GM21723 (cell line): ENCODE data around the gene PHF21B.
"Not testable (repeated sequence)": the region's sequence is repeated elsewhere in the genome, so short reads cannot be mapped to it uniquely, and the experiment has no call there.

Source experiments
- ATAC-seq: cut with Tn5 transposase; IDR thresholded peaks from one replicate; pipeline ENCODE4 v1.9.1; 2021; ENCODE audit warnings: mild to moderate bottlenecking, moderate library complexity; ENCODE audit not compliant: unreplicated experiment

The PHF21B gene

DNA sequence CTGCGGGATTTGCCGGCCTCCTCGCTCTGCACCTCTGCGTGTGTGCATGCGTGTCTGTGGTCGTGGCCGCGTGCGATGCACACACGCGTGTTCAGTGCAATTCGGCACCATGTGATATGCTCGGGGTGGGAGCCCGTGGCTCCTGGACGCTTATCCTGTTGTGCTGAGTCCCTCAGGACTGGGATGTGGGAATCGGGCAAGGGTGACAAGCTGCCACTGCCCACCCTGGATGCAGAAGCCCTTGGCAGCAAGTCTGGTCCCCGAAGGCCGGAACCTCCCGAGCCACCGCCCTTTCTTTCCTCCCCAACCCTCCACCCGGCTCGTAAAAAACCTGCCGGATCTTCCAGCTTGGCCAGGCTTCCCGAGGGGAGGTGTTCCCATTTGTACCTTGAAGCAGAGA, 128.2 kb downstream of the PHF21B start:
- no peak for ATAC-seq

DNA sequence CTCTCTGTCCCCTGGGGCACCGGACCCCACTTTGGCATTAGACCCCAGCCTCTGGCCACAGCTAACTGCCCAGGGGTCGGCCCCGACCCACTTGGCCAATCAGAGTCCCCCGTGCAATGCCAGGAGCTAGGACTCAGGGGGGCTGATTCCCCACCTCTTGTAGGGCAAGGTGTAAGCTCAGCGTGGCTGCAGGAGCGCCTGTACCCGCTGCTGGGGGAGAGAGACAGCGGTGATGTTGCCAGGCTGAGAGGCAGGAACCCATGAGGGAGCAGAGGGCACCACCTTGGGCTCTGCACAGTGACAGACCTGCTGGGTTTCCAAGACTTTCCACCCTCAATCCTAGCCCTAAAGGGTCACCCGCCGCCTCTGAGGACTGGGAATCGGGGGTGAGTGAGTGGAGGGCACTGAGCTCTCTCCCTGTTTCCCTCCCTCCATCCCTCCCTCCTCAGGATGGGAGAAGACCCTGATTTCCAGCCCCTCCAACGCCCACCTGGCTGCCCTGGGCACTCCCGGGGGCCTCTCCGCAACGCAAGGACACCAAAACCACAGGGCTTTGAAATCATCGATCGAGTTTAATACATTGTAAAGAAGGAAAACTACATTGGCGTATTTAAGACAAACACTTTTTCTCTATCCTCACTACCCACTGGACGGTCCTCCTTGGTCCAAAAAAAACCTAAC, 129.1 kb downstream of the PHF21B start:
- no peak for ATAC-seq

DNA sequence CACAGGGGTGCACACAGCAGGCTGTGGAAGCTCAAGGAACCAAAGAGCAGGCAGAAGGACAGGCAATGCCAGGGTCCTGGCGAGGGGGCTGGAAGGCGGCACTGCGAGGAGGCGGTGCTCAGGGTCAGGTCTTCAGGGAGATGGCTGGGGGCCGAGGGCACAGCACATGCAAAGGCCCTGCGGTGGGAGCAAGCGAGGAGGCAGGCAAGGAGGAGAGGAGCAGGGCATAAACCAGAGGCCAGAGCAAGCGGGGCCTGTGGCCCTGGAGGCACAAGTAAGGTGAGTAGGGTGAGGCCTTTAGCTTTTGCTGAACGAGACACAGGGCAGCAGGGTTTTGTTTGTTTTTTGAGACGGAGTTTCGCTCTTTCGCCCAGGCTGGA, 130.5 kb downstream of the PHF21B start:
- no peak for ATAC-seq

DNA sequence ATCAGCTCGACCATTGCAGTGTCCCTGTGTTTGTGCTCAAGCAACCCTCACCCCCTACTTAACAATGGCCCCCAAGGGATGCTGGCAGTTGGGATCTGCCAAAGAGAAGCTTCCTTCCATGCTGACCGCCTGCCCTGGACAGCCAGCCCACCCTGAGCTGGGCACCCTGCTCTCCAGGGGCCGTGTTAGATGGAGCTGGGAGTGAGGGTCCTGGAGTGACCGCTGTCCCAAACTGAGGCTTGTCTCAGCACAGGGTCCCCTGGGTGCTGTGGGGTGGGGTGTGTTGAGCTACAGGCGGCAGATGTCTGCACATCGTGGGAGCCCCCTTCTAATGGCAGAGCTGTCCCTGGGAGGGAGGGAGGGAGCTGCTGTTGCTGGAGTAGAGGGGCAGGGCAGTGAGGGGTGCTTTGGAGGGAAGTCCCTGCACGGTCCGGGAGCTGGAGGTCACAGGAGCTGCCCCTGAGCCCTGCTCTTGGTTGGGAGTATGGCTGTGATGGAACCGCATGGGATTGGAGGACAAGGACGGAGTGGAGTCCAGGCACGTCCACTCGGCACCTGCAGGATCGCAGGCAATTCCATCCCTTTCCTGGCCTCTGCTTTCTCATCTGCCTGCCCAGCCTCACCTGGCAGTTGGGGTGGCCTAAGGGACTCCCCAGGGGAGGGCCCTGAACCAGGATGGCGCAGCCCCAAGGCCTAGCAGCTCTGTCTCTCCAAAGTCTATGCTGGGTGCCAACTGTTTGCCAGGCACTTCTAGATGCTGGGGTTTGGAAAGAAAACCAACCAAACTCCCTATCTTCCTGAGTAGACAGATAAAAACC, 131.1 kb downstream of the PHF21B start:
- no peak for ATAC-seq

GRCh38 chr22:44876921-44877320, 132.9 kb downstream of the PHF21B start:
- ATAC-seq: no peak

GRCh38 chr22:44871782-44872181, 138.0 kb downstream of the PHF21B start:
- no peak for ATAC-seq

GRCh38 chr22:44870021-44870420, 139.8 kb downstream of the PHF21B start:
- no peak for ATAC-seq

GRCh38 chr22:44869196-44869595, 140.6 kb downstream of the PHF21B start:
- no peak for ATAC-seq

GRCh38 chr22:44865193-44866057, 144.4 kb downstream of the PHF21B start:
- no peak for ATAC-seq

GRCh38 chr22:44862981-44863860, 146.6 kb downstream of the PHF21B start:
- ATAC-seq: no peak

DNA sequence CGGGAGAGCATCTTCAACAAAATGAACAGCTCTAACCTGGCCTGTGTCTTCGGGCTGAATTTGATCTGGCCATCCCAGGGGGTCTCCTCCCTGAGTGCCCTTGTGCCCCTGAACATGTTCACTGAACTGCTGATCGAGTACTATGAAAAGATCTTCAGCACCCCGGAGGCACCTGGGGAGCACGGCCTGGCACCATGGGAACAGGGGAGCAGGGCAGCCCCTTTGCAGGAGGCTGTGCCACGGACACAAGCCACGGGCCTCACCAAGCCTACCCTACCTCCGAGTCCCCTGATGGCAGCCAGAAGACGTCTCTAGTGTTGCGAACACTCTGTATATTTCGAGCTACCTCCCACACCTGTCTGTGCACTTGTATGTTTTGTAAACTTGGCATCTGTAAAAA, 147.5 kb downstream of the PHF21B start:
- ATAC-seq: no peak

DNA sequence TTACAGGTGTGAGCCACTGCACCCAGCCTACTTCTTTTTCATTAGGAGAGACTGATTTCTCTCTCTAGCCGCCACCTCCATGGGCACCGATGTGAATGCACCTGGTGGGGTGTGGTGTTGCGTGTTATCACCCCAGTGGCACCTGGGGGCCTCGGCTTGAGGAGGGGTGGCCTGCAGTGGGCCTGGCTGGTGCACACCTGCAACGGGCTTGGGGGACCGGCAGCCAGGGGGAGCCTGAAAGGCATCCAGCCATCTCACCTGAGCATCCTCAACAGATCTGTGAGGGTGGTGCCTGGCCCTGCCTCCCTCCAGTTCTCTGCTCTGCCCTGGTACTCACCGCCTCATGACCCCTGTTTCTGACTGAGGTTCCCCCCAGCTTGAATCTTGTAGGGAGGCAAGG, 148.6 kb downstream of the PHF21B start:
- no peak for ATAC-seq

- ATAC-seq: no peak
These were observed 149.5 kb downstream of the PHF21B start for GRCh38 chr22:44860311-44860710.

GRCh38 chr22:44859641-44860040, 150.2 kb downstream of the PHF21B start:
- ATAC-seq: no peak

DNA sequence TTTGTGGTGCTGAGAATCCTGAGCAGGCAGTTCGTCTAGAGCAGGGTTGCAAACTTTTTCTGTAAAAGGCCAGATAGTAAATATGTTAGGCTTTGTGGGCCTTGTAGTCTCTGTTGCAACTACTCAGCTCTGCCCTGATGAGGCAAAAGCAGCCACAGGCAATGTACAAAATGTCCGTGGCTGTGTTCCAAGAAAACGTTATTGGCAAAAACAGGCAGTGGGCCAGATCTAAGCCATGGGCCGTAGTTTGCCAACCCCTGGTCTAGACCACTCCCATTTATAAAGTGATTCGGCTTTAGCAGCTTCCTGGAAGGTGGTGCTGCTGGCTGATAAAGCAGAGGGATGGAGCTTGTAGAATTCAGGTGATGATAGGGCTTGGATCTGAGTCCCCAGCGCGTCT, 151.0 kb downstream of the PHF21B start:
- not testable (repeated sequence) for ATAC-seq

DNA sequence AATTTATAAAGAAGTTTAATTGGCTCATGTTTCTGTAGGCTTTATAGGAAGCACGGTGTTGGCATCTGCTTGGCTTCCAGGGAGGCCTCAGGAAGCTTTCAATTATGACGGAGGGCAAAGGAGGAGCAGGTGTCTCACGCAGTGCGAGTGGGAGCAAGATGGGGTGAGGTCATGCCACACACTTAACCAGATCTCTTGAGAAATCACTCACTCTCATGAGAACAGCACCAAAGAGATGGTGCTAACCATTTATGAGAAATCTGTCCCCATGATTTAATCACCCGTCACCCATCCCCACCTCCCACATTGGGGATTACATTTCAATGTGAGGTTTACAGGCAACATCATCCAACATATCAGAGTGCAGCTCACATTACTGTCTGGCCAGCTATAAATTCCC, 153.9 kb downstream of the PHF21B start:
- no peak for ATAC-seq

DNA sequence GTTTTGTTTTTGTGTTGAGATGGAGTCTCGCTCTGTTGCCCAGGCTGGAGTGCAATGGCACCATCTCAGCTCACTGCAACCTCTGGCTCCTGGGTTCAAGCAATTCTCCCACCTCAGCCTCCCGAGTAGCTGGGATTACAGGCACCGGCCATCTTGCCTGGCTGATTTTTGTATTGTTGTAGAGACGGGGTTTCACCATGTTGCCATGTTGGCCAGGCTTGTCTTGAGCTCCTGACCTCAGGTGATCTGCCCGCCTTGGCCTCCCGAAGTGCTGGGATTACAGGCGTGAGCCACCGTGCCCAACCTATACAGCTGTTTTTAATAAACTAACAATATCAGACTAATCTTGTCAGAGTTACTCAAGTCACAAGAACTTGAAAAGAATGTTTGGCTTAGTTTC, 155.2 kb downstream of the PHF21B start:
- not testable (repeated sequence) for ATAC-seq

DNA sequence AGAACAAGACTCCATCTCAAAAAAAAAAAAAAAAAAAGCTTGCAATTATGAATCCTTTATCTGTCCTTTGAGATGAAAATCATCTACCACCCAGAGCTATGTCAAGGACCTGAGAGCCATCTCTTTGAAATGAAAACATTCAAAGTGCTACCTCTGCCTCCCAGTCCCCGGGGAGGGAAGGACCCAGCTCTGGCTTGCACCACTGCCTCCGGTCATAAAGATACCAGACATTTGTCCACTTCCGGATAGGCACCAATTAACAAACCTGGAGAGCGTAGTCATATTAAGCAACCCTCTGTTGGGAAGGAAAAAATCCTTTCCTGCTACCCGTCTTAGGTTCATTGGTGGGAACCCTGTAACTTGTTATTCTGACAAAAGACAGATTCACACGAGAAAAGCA, 158.9 kb downstream of the PHF21B start:
- no peak for ATAC-seq

DNA sequence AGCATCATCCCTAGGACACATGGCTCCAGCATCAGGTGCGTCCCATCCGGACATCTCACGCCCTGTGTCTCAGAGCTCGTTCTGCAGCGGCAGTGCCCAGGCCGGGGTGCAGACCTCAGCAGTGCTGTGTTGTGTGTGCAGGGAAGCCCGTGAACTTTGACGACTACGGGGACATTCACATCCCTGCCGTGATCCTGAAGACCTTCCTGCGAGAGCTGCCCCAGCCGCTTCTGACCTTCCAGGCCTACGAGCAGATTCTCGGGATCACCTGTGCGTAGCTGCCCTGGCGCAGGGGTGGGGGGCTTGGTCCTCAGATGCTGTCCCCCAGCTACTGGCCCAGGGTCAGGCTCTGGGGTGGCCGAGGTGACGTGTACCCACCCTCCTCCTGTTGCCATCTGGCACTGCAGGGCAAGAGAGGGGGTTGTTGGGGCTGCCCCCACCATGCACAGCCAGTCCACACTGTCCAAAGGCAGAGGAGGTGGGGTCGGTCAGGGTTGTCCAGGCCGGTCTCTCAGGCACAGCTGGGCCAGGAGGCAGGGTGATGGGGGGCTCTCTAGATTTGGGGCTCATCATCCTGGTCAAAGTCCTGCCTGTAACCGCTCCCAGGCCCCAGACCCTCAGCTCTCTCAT, 160.9 kb downstream of the PHF21B start:
- no peak for ATAC-seq

GRCh38 chr22:44848296-44848741, 161.5 kb downstream of the PHF21B start:
- no peak for ATAC-seq
